GM23248 (cell line): ENCODE results near the gene MSL1.

ENCODE experiments used
- EZH2 ChIP-seq: fragments of 200-600 bp; sonication (generic); IDR thresholded peaks from 2 replicates; pipeline ENCODE4 v1.6.1; 2018; ENCODE audit warnings: antibody characterized with exemption, mild to moderate bottlenecking; ENCODE audit not compliant: insufficient read depth, poor library complexity, severe bottlenecking
- EZH2phosphoT487 ChIP-seq: fragments of 200-600 bp; sonication (generic); IDR thresholded peaks from 2 replicates; pipeline ENCODE4 v1.6.1; 2018; ENCODE audit warnings: antibody characterized with exemption, moderate library complexity, mild to moderate bottlenecking, low read depth; ENCODE audit not compliant: insufficient read depth

GRCh38 chr17:40174514-40174913 lies 52.7 kb downstream of the MSL1 start:
- TF ChIP-seq EZH2phosphoT487, result no peak
- TF ChIP-seq EZH2, result no peak
